Measurements from ENCODE around the gene APOL6.

GRCh38 chr22:35611891-35612576 is 36.2 kb upstream of the APOL6 start:
- no peak for TF ChIP-seq CTCF (IDR thresholded peaks at IDR 0.05)
- peak; percentile 98 for TF ChIP-seq POLR2AphosphoS5 (IDR thresholded peaks at IDR 0.05)
- no peak for TF ChIP-seq POLR2A (IDR thresholded peaks at IDR 0.05)

Measured in prostate gland (tissue), 2 donors.